ENCODE results near the gene GREB1L.
"Not testable (repeated sequence)": the region's sequence is repeated elsewhere in the genome, so short reads cannot be mapped to it uniquely, and the experiment has no call there.

The GREB1L gene

DNA sequence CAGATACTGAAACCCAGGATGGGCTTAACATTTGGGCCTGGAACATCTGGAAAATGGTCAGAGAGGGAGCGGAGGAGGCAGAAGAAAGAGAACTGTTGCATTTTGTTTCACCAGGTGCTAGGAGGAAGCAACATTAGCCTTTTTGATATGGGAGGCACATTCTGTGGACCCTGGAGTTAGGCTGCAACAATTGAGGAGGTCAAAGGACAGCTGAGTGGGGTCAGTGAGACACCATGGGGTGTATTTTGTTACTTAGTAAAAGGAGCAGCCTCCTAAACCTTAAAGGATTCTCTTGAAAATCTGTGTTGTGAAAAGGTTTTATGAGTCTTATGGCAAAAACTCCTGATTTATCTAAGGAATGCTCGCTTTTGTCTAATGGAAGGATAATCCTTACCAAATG is 124.9 kb downstream of the GREB1L start:
- DNase-seq (ENCODE audit: low spot score): no peak

- DNase-seq (ENCODE audit: low spot score): no peak
Observed at GRCh38 chr18:21369146-21369545, 127.1 kb downstream of the GREB1L start.

DNA sequence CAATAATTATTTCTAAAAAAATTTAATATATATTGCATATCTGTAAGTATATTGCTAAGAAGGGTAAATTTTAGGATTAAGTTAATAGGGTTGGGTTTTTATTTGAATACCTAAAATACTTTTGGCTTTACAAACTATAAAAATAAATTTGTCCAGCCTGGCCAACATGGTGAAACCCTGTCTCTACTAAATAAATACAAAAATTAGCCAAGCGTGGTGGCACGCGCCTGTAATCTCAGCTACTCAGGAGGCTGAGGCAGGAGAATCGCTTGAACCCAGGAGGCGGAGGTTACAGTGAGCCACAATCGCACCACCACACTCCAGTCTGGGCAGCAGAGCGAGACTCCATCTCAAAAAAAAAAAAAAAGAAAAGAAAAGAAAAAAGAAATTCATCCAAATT is 127.6 kb downstream of the GREB1L start:
- DNase-seq (ENCODE audit: low spot score): not testable (repeated sequence)

- DNase-seq (ENCODE audit: low spot score): no peak
Observed at GRCh38 chr18:21383031-21383430, 141.0 kb downstream of the GREB1L start.

- no peak for DNase-seq (ENCODE audit: low spot score)
Observed at GRCh38 chr18:21386523-21387240, 144.7 kb downstream of the GREB1L start.

GRCh38 chr18:21387886-21388285 is 145.9 kb downstream of the GREB1L start:
- no peak for DNase-seq (ENCODE audit: low spot score)

DNA sequence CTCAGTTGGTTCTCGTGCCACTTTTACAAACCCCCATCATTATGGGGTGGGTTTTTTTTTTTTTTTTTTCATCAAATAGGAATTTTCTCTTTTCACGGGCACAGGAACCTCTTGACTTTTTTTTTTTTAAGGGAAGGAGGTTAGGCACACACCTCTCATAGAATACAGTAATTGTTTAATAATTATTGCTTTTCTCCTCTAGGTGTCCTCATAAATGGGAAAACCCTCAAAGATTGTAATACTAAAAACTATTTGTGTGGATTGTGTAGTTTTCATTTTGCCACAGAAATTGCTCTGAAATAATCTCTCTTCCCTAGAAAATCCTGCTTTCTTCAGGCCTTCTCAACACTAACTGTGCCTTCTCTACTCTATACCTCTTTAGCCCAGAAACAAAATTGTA is 147.3 kb downstream of the GREB1L start:
- DNase-seq (ENCODE audit: low spot score): no peak

DNA sequence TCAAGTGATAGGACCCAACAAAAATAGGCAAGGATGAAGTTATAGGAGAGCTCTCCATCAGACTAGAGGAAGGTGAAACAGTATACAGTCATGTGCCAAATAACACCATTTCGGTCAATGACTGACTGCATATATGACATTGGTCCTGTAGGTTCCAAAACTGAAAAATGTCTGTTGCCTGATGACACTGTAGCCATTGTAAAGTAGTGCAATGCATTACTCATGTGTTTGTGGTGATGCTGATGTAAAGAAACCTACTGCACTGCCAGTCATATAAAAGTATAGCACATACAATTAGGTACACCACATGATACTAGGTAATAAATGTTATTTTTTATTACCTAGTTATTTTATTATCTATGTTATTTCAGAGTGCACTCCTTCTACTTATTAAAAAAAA is 147.9 kb downstream of the GREB1L start:
- DNase-seq (ENCODE audit: low spot score): no peak

DNA sequence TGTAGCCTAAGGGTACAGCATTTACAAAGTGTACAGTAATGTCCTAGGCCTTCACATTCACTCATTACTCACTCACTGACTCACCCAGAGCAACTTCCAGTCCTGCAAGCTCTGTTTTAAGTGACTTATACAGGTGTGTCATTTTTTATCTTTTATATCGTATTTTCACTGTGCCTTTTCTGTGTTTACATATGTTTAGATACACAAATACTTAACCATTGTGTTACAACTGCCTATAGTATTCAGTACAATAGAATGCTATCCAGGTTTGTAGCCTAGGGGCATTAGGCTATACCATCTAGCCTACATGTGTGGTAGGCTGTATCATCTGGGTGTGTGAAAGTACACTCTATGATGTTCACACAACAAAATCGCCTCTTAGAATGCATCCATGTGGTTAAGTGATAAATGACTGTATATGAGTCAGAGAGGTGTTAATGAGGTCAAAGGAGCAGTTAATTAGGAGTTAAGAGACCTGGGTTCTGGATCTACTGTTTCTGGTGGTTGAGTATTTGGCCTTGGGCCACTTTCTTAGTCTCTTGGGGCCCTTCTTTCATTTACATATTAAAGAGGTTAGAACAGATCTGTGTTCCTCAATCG is 149.1 kb downstream of the GREB1L start:
- peak; percentile 3 for DNase-seq (ENCODE audit: low spot score)

DNA sequence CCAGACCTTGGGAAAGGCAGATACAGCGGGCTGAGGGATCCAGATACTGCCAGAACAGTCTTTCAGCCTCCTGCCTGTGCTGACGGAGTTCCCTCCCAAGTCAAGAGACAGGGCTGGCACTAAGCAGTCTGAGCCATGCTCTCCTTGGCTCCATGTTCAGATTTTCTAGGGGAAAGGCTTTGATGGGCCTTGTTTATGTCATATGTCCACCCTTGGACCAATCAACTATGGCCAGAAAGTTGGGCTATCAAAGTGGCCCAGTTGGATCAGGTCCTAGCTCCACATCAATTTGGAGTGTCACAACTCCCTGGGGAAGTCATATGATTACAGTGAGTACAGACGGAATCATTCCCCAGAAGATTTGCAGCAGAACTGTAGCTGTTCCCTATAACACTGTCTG is 152.0 kb downstream of the GREB1L start:
- no peak for DNase-seq (ENCODE audit: low spot score)

GRCh38 chr18:21398121-21398520 is 156.1 kb downstream of the GREB1L start:
- no peak for DNase-seq (ENCODE audit: low spot score)

DNA sequence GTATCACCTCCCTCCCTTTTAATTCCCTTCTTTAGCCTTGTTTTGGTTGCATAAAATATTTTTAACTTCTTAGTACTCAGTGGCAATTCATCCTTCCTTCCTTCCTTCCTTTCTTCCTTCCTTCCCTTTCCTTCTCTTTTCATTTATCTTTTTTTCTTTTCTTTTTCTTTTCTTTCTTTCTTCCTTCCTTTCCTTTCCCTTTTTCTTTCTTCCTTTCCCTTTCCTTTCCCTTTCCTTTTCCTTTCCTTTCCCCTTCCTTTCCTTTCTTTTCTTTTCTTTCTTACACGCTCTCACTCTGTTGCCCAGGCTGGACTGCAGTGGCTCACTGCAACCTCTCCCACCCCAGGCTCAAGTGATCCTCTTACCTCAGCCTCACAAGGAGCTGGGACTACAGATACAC is 160.2 kb downstream of the GREB1L start:
- DNase-seq (ENCODE audit: low spot score): no peak

DNA sequence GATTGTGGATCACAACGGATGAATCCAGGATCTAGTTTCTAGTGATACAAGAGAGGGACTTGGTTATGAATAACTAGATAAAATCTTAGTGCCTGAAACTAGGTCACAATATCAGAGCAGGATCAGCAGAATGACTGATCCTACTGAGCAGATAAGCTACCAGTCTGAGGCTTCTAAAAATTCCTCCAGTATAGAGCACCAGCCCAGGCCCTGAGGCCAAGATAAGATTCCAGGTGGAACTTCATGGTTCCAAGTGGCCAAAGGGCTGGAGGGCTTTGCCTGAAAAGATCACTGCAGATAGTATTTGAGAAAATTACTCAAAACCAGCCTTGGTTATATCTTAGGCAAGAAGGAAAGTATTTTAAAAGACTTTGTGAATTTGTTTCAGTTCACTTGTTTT is 162.4 kb downstream of the GREB1L start:
- DNase-seq (ENCODE audit: low spot score): no peak

- DNase-seq (ENCODE audit: low spot score): no peak
Observed at GRCh38 chr18:21406116-21406515, 164.1 kb downstream of the GREB1L start.

- no peak for DNase-seq (ENCODE audit: low spot score)
Observed at GRCh38 chr18:21408681-21409080, 166.6 kb downstream of the GREB1L start.

DNA sequence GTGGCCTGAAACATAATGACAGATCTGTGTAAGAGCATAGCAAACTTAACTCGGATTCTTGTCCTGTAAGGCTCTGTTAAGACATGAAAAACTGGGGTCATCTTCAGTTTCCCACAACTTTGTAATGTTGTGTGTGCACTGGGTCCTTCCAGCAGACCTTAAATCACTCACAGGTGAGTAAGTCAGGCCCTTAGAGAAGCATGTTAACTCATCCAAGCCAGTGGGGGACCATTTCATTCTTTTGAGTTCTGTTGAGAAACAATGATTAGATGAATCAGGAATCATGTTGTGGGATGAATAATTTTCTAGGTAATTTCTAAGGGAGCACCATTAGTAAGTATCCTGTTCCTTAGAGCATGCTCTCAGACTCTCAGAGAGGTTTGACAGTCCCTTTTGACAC is 191.4 kb downstream of the GREB1L start:
- no peak for DNase-seq (ENCODE audit: low spot score)

GRCh38 chr18:21439431-21439846 is 197.4 kb downstream of the GREB1L start:
- DNase-seq (ENCODE audit: low spot score): no peak

DNA sequence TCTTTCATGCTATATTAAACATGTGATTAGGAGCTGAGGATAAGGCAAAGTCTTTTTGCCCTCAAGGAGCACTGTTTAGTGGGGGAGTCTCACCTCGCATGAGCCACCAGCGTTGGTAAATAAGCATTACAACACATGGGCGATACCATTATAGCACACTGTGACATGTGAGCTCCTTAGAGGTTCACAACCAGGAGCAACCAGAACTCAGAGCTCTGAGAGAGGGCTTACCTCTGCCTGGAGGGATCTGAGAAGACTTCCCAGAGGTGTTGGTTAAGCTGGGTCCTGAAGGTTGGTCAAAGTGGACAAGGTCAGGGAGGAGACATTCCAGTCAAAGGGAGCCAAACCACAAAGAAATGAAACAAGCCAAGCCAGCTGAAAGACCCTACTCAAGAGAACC is 199.6 kb downstream of the GREB1L start:
- DNase-seq (ENCODE audit: low spot score): no peak

DNA sequence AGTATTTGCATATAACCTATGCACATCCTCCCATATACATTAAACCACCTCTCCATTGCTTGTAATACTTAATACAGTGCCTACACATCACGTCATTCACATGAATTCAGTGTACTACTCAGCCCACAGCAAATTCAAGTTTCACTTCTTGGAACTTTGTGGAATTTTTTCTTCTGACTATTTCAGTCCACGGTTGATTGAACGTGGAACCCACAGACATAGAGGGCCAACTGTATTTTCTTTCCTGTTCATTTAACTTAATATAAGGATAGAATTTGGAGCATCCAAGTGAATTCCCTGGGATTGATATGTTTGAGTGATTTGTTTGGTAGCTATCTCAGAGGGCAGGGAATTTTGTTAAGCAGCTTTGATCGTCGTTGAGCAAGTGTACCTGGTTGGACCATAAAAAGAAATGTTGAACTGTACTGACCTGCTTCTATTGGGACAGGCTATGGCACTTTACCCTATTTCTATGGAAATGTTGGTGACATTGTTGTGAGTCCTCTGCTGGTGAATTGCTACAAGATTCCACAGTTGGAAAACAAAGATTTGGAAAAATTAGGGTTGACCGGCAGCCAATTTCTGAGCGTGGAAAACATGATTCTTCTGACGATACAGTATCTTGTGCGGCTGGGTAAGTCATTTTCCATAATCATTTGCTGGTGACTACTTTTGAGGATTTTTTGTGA is 201.9 kb downstream of the GREB1L start:
- DNase-seq (ENCODE audit: low spot score): no peak

DNA sequence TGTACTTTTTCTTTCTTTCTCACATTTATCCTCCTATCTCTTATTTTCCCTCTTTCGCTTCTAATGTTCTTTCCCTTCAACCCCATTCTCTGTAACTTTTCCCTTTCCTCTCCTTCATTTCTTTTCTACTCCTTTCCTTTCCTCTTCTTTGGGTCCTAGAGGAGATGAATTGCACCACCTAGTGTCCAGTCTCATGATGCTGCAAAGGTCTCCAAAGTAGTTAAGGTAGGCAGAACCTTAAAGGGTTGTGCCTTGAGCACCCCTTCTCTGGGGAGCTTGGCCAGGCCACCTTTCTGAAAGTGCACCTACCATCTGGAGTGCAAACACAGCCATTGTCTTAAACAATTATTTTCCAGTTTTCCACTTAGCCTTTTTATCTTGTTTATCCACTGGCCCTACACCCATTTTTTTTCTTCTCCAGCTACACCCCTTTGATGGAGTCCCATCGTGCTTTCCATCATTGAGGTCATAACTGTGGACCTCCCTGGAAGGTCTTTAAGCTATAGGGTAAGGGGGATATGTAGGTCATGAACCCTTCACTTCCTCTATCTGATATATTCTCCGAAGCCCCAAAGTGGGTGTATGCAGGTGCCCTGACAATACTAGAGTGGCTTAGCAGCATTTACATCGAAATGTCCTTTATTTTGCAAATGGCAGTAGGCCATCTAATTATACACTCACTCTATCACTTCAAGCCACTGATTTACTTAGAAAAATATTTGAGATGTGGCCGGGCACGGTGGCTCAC is 202.6 kb downstream of the GREB1L start:
- peak; percentile 16 for DNase-seq (ENCODE audit: low spot score)

DNA sequence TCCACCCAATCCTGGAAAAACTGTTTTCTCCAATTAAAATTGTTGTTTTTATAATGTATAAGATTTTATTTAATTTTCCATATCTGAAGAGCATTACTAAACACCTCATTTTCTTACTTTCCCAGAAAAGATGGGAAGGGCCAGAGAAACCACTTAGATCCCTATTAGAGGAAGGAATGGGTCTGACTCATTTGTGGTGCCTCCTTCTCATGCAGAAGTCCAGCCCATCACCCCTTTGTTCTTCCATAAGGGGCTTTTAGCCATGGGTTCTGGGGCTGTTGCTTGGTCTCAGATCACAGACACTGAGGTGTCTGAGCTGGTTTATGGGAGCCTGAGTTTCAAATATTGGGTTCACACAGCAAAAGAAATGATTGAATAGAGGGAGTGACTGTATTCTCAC is 206.3 kb downstream of the GREB1L start:
- DNase-seq (ENCODE audit: low spot score): no peak

- DNase-seq (ENCODE audit: low spot score): no peak
Observed at GRCh38 chr18:21449367-21450290, 207.6 kb downstream of the GREB1L start.

Measured in activated CD4-positive, alpha-beta T cell treated with anti-CD3 and anti-CD28 coated beads, Interleukin-2, Interleukin-4, amounts not matched to agents 100 ng/mL and 50 ng/mL, durations not matched to agents 16 hours and 8 hours (primary cell).